GOT3 (cell line): ENCODE measurements around the gene ANAPC1.
A peak's percentile ranks its signal among the peaks of the same experiment; 100 is the strongest.
"Not testable (repeated sequence)": the region's sequence is repeated elsewhere in the genome, so short reads cannot be mapped to it uniquely, and the experiment has no call there.

Source experiments
- DNase-seq: peaks from one replicate; lab custom pipeline; 2025; ENCODE audit warnings: mixed read lengths; lab: John Stamatoyannopoulos, UW

The ANAPC1 gene, protein sequence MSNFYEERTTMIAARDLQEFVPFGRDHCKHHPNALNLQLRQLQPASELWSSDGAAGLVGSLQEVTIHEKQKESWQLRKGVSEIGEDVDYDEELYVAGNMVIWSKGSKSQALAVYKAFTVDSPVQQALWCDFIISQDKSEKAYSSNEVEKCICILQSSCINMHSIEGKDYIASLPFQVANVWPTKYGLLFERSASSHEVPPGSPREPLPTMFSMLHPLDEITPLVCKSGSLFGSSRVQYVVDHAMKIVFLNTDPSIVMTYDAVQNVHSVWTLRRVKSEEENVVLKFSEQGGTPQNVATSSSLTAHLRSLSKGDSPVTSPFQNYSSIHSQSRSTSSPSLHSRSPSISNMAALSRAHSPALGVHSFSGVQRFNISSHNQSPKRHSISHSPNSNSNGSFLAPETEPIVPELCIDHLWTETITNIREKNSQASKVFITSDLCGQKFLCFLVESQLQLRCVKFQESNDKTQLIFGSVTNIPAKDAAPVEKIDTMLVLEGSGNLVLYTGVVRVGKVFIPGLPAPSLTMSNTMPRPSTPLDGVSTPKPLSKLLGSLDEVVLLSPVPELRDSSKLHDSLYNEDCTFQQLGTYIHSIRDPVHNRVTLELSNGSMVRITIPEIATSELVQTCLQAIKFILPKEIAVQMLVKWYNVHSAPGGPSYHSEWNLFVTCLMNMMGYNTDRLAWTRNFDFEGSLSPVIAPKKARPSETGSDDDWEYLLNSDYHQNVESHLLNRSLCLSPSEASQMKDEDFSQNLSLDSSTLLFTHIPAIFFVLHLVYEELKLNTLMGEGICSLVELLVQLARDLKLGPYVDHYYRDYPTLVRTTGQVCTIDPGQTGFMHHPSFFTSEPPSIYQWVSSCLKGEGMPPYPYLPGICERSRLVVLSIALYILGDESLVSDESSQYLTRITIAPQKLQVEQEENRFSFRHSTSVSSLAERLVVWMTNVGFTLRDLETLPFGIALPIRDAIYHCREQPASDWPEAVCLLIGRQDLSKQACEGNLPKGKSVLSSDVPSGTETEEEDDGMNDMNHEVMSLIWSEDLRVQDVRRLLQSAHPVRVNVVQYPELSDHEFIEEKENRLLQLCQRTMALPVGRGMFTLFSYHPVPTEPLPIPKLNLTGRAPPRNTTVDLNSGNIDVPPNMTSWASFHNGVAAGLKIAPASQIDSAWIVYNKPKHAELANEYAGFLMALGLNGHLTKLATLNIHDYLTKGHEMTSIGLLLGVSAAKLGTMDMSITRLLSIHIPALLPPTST (N-terminal part only)

GRCh38 chr2:111883661-111884591 is at the start of gene ANAPC1:
TSS of gene ANAPC1 (minus strand) at chr2:111884193. CDS start at chr2:111880825, 3,368 bp downstream.
- peak; percentile 69 for DNase-seq

DNA sequence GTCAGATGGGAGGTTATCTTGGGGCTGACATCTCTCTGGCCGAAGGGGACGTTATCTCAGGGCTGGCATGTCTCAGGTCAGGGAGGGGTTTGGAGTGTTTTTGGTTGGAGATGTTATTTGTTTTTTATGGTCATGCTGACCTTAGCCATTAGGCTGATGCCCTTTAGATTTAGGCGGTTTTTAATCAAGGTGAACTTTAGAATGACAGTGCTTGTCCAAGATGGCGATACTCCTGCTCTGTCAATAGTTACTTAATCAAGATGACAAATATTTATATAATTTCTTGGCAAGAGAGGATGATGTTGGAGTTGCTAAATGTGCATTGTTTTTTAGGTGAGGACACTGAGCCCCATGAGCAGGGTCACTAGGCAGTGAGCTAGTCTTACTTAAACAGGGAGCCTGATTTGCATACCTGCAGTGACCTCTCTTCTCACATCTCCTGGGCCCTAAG is 48.9 kb upstream of the ANAPC1 start:
- no peak for DNase-seq

GRCh38 chr2:111930875-111931274 is 46.9 kb upstream of the ANAPC1 start:
- peak; percentile 17 for DNase-seq

- no peak for DNase-seq
Measured at GRCh38 chr2:111930409-111930808, 46.4 kb upstream of the ANAPC1 start.

DNA sequence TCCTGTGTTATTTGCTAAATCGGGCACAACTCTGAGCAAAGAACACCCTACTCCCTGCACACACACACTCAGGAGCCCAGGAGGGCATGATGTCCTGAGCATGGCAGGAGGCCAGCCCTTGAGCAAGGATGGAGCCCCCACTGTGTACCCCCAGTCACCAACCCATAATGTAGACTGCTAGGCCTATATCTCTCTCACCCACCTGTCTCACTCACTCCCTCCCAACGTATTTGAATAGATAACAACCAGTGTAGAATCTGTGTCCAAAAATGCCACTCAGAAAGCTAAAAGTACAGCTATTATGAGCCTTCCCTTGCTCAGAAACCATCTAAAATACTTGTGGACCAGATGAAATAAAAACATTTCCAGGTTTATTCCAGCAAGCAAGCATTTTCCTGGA is 43.7 kb upstream of the ANAPC1 start:
- DNase-seq, result no peak

GRCh38 chr2:111924617-111925107 is 40.7 kb upstream of the ANAPC1 start:
- no peak for DNase-seq

GRCh38 chr2:111923276-111923804 is 39.3 kb upstream of the ANAPC1 start:
- no peak for DNase-seq

DNA sequence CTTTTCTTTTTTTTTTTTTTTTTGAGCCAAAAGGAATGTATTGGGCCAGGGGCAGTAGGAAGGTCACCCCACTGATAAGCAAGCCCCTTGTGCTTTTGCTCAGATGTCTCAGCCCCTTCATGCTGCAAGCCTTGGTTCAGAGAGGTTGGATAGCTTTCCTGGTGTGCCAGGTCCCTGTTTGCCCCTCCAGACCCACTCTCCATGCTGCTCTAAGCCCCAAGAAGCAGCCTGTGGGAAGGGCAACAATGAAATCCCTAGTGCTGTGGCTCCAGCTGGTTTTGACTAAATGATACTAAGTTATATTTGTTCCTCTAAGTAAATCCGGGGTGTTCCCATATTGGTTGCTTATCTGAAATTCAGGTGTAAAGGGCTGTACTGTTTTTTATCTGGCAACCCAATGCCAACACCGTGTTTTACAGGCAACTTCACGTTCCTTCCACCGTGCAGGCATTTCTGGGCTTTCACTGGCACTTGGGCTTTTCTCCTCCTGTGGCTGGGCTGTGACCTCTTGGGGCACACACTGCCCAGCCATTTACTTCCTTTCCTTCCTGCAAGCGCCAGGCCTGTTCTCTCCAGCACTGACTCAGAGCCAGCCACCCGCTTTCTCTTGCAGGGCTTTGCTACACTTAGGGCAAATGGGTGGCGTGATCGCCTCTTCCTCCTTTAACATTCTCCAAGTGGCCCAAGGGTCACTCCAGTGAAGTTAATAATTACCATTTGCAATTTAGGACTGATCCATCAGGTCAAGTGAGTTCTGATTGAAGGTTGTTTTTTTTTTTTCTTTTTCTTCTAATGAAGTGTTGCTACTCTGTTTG is 36.0 kb upstream of the ANAPC1 start:
- DNase-seq, result no peak

GRCh38 chr2:111919365-111919764 is 35.4 kb upstream of the ANAPC1 start:
- no peak for DNase-seq

GRCh38 chr2:111918383-111918806 is 34.4 kb upstream of the ANAPC1 start:
- no peak for DNase-seq

DNA sequence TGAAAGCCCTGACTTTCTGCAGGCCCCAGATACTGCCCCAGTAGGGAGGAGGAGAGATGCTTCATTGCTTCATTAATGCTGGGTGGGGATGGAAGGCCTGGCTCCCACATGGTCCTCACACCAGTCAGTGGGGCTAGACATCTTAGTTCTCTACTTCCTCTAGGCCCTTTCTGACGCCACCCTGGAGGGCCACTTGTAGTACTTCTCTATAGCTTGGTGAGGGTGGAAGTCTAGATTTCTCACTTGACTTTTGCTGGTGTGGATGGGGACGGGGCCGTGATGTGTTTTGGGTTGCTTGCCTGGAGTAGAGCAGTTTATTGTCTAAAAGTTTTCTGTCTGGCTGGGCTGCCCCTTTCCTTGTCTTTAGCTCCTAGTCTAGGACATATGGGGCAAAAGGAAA is 33.1 kb upstream of the ANAPC1 start:
- no peak for DNase-seq

GRCh38 chr2:111912547-111912946 is 28.6 kb upstream of the ANAPC1 start:
- DNase-seq, result no peak

- not testable (repeated sequence) for DNase-seq
Measured at GRCh38 chr2:111911295-111911977, 27.4 kb upstream of the ANAPC1 start.

GRCh38 chr2:111910609-111911277 is 26.8 kb upstream of the ANAPC1 start:
- DNase-seq, result no peak

DNA sequence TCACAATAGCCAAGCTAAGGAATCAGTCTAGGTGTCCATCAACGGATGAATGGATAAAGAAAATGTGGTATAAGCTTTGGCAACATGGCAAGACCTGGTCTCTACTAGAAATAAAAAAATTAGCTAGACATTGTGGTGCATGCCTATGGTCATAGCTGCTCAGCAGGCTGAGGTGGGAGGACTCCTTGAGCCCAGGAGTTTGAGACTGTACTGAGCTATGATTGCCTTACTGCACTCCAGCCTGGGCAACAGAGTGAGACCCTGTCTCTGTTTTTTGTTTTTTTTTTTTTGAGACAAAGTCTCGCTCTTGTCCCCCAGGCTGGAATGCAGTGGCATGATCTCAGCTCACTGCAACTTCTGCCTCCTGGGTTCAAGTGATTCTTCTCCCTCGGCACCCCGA is 26.0 kb upstream of the ANAPC1 start:
- DNase-seq, result not testable (repeated sequence)

DNA sequence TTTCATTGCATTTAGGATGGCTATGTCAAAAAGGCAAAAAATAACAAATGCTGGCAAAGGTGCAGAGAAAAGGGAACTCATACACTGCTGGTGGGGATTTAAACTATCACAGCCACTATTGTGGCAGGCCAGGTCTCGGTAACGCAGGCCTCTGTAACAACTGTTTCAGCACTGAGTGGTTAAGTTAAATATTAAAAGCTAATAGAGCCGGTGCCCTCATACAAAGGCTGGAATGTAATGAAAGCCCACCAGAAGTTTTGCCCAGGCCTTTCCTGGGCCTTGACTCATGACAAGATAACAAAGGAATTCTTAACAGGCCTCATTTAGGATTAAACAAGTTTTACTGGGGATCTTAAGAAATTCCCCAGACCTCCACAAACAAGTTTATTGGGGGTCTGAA is 25.1 kb upstream of the ANAPC1 start:
- DNase-seq, result no peak

DNA sequence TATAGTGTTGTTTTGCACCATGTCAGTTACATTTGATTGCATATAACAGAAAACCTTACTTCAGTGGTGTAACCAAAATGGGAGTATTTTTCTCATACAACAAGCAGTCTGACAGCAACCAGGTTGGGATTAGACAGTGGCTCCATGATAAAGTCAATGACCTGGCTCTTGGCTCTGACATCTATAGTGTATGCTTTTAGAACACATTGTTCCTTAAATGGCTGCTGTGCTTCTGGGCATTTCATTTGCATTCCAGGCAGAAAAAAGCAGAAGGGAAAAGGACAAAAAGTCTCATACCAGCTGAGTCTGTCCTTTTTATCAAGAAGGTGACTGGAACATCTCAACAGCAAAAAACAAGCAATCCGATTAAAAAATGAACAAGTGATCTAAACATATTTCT is 24.6 kb upstream of the ANAPC1 start:
- DNase-seq, result no peak

DNA sequence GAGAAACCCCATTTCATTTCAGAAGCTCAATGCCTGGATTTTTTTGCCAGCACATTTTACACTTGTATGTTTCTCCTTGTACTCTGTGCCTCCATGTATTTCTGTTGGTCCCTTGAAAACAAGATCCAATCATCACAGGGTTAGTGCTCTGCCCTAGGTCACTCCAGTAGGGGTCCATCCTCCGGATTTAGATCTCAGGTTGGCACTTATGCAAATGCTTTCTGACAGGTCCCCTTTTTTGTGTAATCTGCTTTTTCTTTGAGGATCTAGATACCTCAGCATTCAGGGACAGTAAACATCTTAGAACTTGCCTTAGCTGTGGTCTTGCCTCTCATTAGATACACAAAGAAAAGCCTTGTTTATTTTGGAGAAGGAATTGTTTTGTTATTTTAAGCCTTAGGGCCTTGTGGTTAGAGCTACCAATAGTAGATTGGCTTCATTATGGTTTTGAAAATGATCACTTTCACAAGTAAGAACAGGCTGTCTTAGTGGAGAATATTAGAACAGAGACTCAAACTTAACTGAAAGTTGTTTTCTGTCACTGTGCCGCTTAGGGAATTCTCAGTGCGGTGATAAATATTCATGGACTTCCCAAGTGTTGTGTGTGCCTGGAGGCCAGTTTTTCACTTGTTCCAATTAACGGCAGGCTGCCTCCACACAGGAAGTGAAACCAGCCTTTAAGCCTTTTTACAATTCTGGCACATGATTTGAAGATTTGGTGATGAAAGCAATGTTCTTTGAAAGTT is 22.2 kb upstream of the ANAPC1 start:
- DNase-seq, result no peak
